ENCODE data around the gene ITSN2. TPM values are rescaled to one million over a fixed set of nuclear protein-coding genes. Genes with fewer than 3 reads are reported as not detected.

Gene ITSN2
- total and polyA plus RNA-seq, 4 donors = 10.1 to 32.4 (median 21.6) TPM

- no peak overlapping the region for H3K9ac ChIP-seq (ENCODE audit: low read depth in 1 of 2, low read length in 2 of 2)
- peaks cover 0 to 12% (median 3%) of the 10 kb centered on the region in 4 donors for H3K4me1 ChIP-seq (ENCODE audit: control insufficient read depth in 4 of 4, insufficient read depth in 4 of 4, low read length in 3 of 4)
- no peak for DNase-seq (ENCODE audit: low spot score)
- no peaks in the 10 kb centered on the region for H3K36me3 ChIP-seq (ENCODE audit: control insufficient read depth in 4 of 4, insufficient read depth in 3 of 4, low read depth in 1 of 4, low read length in 3 of 4)
- no peak overlapping the region for H3K4me3 ChIP-seq (ENCODE audit: low read depth in 1 of 3, low read length in 3 of 3)
- H3K27me3 ChIP-seq (ENCODE audit: control insufficient read depth in 4 of 4, insufficient read depth in 4 of 4, low read length in 3 of 4) = no peaks in the 10 kb centered on the region
- no peak overlapping the region for H3K27ac ChIP-seq (ENCODE audit: low read depth in 1 of 2, low read length in 2 of 2)
- WGBS = 78% methylated on average over 1 of the region's 1 CpG
- no peaks in the 10 kb centered on the region for H3K9me3 ChIP-seq (ENCODE audit: control insufficient read depth in 4 of 4, low read length in 3 of 4)
- TF ChIP-seq ATF3 (IDR thresholded peaks at IDR 0.05) = no peak
- TF ChIP-seq GABPA (IDR thresholded peaks at IDR 0.05 in 1 of 2, conservative IDR thresholded peaks at IDR 0.05 in 1 of 2) = no peak
- TF ChIP-seq RXRA (IDR thresholded peaks at IDR 0.05) = no peak
- TF ChIP-seq EGR1 (IDR thresholded peaks at IDR 0.05; ENCODE audit: low read depth in 2 of 2) = no peak
- TF ChIP-seq ZBTB33 (IDR thresholded peaks at IDR 0.05) = no peak
- TF ChIP-seq CTCF (IDR thresholded peaks at IDR 0.05; ENCODE audit: low read depth, low read length, missing input control) = no peak
- TF ChIP-seq HNF4G (IDR thresholded peaks at IDR 0.05) = no peak
- TF ChIP-seq RAD21 (IDR thresholded peaks at IDR 0.05) = no peak
- TF ChIP-seq JUND (IDR thresholded peaks at IDR 0.05) = no peak
- TF ChIP-seq HNF4A (conservative IDR thresholded peaks at IDR 0.05) = no peak
- TF ChIP-seq TAF1 (conservative IDR thresholded peaks at IDR 0.05) = no peak
- TF ChIP-seq NR2F2 (IDR thresholded peaks at IDR 0.05) = no peak
- TF ChIP-seq FOXA2 (IDR thresholded peaks at IDR 0.05) = no peak
- TF ChIP-seq MAX (IDR thresholded peaks at IDR 0.05) = no peak
- no peak for TF ChIP-seq SP1 (IDR thresholded peaks at IDR 0.05)
- no peak for TF ChIP-seq YY1 (IDR thresholded peaks at IDR 0.05)
- TF ChIP-seq FOXA1 (IDR thresholded peaks at IDR 0.05) = no peak
- no peak for TF ChIP-seq REST (IDR thresholded peaks at IDR 0.05)
Observed at GRCh38 chr2:24354957-24355356, 5.4 kb downstream of the ITSN2 start.
